Hematopoietic multipotent progenitor cell treated with erythropoietin and hydrocortisone succinate and interleukin-3 and kit ligand, for 6 days (in vitro differentiated cells): Measurements from ENCODE around the gene ZNF451.
"Not testable (repeated sequence)": the region's sequence is repeated elsewhere in the genome, so short reads cannot be mapped to it uniquely, and the experiment has no call there.

Experiments used
- DNase-seq: peaks from one replicate; pipeline ENCODE4 v3.0.0-alpha.2; 2015

Gene ZNF451

GRCh38 chr6:57089687-57090457 is at the start of gene ZNF451:
Gene ZNF451, plus strand, starts transcription at chr6:57090188. Its CDS starts 66 bp downstream, at chr6:57090254.
- DNase-seq, result peak; percentile 99

- DNase-seq, result not testable (repeated sequence)
Measured at GRCh38 chr6:57044061-57044460, 45.9 kb upstream of the ZNF451 start.

GRCh38 chr6:57044568-57044967 is 45.4 kb upstream of the ZNF451 start:
- no peak for DNase-seq

GRCh38 chr6:57046332-57047256 is 43.4 kb upstream of the ZNF451 start, which contains the start of gene KIAA1586:
Gene KIAA1586, plus strand, starts transcription at chr6:57046693. Its CDS starts 63 bp downstream, at chr6:57046756.
- peak; percentile 97 for DNase-seq

GRCh38 chr6:57047257-57047585 is 42.8 kb upstream of the ZNF451 start:
- DNase-seq, result not testable (repeated sequence)

- not testable (repeated sequence) for DNase-seq
Measured at GRCh38 chr6:57047859-57048258, 42.1 kb upstream of the ZNF451 start.

- no peak for DNase-seq
Measured at GRCh38 chr6:57048577-57048976, 41.4 kb upstream of the ZNF451 start.

- DNase-seq, result no peak
Measured at GRCh38 chr6:57063847-57064246, 26.1 kb upstream of the ZNF451 start.

- no peak for DNase-seq
Measured at GRCh38 chr6:57064809-57065208, 25.2 kb upstream of the ZNF451 start.

GRCh38 chr6:57068061-57068460 is 21.9 kb upstream of the ZNF451 start:
- DNase-seq, result no peak

- DNase-seq, result no peak
Measured at GRCh38 chr6:57069228-57069627, 20.8 kb upstream of the ZNF451 start.

GRCh38 chr6:57069920-57070331 is 20.1 kb upstream of the ZNF451 start:
- DNase-seq, result no peak

- no peak for DNase-seq
Measured at GRCh38 chr6:57072108-57072507, 17.9 kb upstream of the ZNF451 start.

- DNase-seq, result no peak
Measured at GRCh38 chr6:57074383-57074782, 15.6 kb upstream of the ZNF451 start.

- no peak for DNase-seq
Measured at GRCh38 chr6:57075092-57075491, 14.9 kb upstream of the ZNF451 start.

GRCh38 chr6:57078531-57079207 is 11.3 kb upstream of the ZNF451 start:
- no peak for DNase-seq

- DNase-seq, result no peak
Measured at GRCh38 chr6:57085471-57085870, 4.5 kb upstream of the ZNF451 start.

- no peak for DNase-seq
Measured at GRCh38 chr6:57086843-57087242, 3.1 kb upstream of the ZNF451 start.

- DNase-seq, result peak; percentile 28
Measured at GRCh38 chr6:57087916-57088315, 2.1 kb upstream of the ZNF451 start.

GRCh38 chr6:57089265-57089664 is 723 bp upstream of the ZNF451 start:
- DNase-seq, result no peak

- not testable (repeated sequence) for DNase-seq
Measured at GRCh38 chr6:57090458-57091067, 575 bp downstream of the ZNF451 start.

GRCh38 chr6:57091375-57091774 is 1.4 kb downstream of the ZNF451 start:
- DNase-seq, result not testable (repeated sequence)

- DNase-seq, result no peak
Measured at GRCh38 chr6:57094689-57095088, 4.7 kb downstream of the ZNF451 start.
